Measurements from ENCODE around the gene DEAF1.

Gene DEAF1

DNA sequence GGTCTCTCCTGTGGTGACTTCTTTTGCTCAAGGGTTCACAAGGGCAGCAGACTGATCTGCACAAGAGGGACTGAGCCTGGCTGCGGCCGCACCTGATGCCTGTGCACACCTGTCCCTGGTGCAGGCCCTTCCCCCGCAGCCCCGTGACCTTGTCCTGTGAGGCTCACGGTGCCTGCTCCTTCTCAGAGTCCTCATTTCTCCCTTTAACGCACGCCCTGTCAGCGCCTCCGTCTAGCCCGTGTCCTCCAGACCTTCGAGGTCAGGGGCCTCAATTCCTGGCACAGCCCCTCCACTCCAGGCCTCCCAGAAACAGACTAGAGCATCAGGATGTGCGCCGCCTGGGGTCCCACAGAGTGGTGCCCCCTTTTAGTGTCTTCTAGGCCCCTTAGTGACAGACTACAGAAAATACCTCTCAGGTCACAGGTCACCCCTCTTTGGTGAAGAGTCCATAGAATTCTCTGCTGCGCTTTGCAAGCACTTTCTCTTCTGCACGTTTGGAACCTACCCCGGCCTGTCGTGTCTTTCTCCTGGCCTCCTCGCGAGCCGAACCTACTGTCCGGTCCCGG, 59.0 kb downstream of the DEAF1 start:
- Histone ChIP-seq H3K4me3 (ENCODE audit: low read depth, low read length) (no peak overlapping the region), H3K27me3 (peaks cover 5% of the 10 kb centered on the region; the same call in 1 of the 2 replicates), H3K4me1 (no peaks in the 10 kb centered on the region), H3K36me3 (no peaks in the 10 kb centered on the region), H3K9me3 (no peaks in the 10 kb centered on the region)
- DNase-seq = no peak
- no peak for TF ChIP-seq CTCF (IDR thresholded peaks at IDR 0.05; ENCODE audit: low read depth, low read length)

- no peak overlapping the region for H3K4me3 ChIP-seq (ENCODE audit: low read depth, low read length)
- H3K27me3 ChIP-seq = no peaks in the 10 kb centered on the region
- no peaks in the 10 kb centered on the region for H3K36me3 ChIP-seq
- no peak for TF ChIP-seq CTCF (IDR thresholded peaks at IDR 0.05; ENCODE audit: low read depth, low read length)
- no peak for DNase-seq
- no peaks in the 10 kb centered on the region for H3K4me1 ChIP-seq
- H3K9me3 ChIP-seq = no peaks in the 10 kb centered on the region
These were observed 64.2 kb downstream of the DEAF1 start for GRCh38 chr11:630871-631270.

GRCh38 chr11:629237-629583, 65.8 kb downstream of the DEAF1 start:
- no peak overlapping the region for H3K4me3 ChIP-seq (ENCODE audit: low read depth, low read length)

DNA sequence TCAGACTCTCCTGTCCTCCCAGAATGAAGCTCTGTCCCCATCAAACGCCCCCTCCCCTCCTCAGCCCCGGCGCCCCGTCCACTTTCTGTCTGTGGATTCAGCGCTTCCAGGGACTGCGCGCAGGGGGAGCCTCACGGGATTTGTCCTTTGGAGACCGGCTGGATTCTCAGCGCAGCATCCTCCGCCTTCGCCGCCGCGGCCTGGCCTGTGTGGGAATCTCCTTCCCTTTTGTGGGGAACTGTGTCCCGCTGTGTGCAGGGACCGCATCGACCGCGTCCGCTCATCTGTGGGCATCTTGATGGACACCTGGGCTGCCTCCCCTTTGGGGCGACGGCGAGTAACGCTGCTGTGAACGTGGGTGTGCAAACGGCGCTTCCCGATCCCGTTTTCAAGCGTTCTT, 67.0 kb downstream of the DEAF1 start:
- Histone ChIP-seq H3K9me3 (no peaks in the 10 kb centered on the region), H3K4me3 (ENCODE audit: low read depth, low read length) (no peak overlapping the region), H3K36me3 (no peaks in the 10 kb centered on the region), H3K4me1 (no peaks in the 10 kb centered on the region), H3K27me3 (no peaks in the 10 kb centered on the region)
- TF ChIP-seq CTCF (IDR thresholded peaks at IDR 0.05; ENCODE audit: low read depth, low read length) = no peak
- no peak for DNase-seq

More at GRCh38 chr11:629237-629583, 65.8 kb downstream of the DEAF1 start:
- no peak for DNase-seq
- Histone ChIP-seq H3K36me3 (no peaks in the 10 kb centered on the region), H3K9me3 (no peaks in the 10 kb centered on the region), H3K27me3 (no peaks in the 10 kb centered on the region), H3K4me1 (no peaks in the 10 kb centered on the region)
- TF ChIP-seq CTCF (IDR thresholded peaks at IDR 0.05; ENCODE audit: low read depth, low read length) = no peak

DNA sequence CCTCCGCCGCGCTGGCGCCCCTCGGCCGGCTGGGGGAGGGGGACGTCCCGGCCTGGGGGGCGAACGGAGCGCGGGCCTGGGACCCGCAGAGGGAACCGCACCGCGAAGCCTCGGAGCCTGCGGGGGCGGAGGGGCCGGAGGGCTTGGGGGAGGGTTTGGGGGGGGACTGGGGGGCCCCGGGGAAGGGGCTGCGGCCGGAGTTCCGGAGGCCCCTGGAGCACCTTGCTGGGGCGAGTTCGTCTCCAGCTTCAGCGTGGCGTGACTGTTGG, 67.8 kb downstream of the DEAF1 start:
- Histone ChIP-seq H3K27me3 (no peaks in the 10 kb centered on the region), H3K36me3 (no peaks in the 10 kb centered on the region), H3K4me1 (no peaks in the 10 kb centered on the region), H3K9me3 (no peaks in the 10 kb centered on the region), H3K4me3 (ENCODE audit: low read depth, low read length) (no peak overlapping the region)
- no peak for DNase-seq
- TF ChIP-seq CTCF (IDR thresholded peaks at IDR 0.05; ENCODE audit: low read depth, low read length) = no peak

DNA sequence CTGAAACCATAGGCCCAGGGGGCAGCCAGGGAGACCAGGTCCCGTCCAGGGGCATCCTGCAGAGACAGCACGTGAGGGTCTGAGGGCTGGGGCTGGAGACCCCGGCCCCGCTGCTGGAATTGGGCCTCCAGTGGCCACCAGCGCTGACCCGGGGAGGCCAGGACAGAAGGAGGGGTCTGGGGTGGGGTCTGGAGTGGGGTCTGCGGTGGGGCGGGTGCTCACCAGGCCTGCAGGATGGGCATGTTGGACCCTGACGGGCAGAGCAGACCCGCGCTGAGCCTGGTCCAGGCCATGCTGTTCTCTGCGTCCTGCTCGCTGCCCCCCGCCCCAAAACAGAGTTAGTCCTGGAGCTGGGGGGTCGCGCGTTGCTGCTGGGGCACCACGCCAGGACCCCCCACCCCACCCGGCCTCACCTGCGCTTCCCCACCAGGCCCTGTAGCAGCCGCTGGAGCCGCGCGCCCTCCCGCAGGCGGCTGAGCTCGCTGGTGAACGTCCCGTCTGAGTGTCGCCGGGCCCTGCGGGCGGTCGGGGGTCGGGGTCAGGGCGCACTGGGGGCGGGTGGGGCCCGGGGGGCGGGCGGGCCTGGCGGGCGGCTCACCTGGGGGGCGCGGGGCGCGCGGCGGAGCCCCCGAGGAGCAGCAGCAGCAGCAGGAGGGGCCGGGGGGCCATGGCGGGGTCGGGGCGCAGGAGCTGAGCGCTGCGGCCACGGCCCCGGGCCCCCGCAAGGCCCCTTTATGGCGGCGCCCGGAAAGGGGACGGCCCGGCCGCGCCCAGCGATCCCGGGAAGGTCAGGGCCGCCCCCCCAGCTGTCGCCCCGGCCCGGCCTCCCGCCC, 68.3 kb downstream of the DEAF1 start, which contains the start of gene SCT:
Gene SCT, minus strand, starts transcription at position 707 of the 833 bp plus-strand sequence. Its CDS starts 38 bp downstream, at position 669.
- H3K9me3 ChIP-seq = no peaks in the 10 kb centered on the region
- no peak within 1 kb of the TSS for H3K4me3 ChIP-seq (ENCODE audit: low read depth, low read length)
- no peaks in the 10 kb centered on the region for H3K27me3 ChIP-seq
- no peaks in the 10 kb centered on the region for H3K36me3 ChIP-seq
- TF ChIP-seq CTCF (IDR thresholded peaks at IDR 0.05; ENCODE audit: low read depth, low read length) = no peak
- H3K4me1 ChIP-seq = no peaks in the 10 kb centered on the region
- DNase-seq = no peak

Measured in BE2C (cell line).